SU-DHL-6 (cell line): ENCODE results near the gene ARID3B.

Experiments
- H2AFZ ChIP-seq: fragments of 200-600 bp; sonication (generic); 2 replicates; pipeline ENCODE4 v1.6.1; 2014; ENCODE audit warnings: low read depth, mild to moderate bottlenecking, moderate library complexity, mixed read lengths, antibody characterized with exemption, low read length; ENCODE audit not compliant: severe bottlenecking
- H3F3A ChIP-seq: fragments of 200-600 bp; shearing (Covaris generic); 2 replicates; pipeline ENCODE4 v1.6.0; 2016; ENCODE audit warnings: antibody characterized with exemption, mild to moderate bottlenecking; ENCODE audit not compliant: insufficient read depth
- H3K27ac ChIP-seq: fragments of 200-600 bp; sonication (generic); 2 replicates; pipeline ENCODE4 v1.5.1; 2016; ENCODE audit warnings: low read depth, mild to moderate bottlenecking, low read length, moderate library complexity, mixed read lengths
- H3K27me3 ChIP-seq: fragments of 200-600 bp; sonication (generic), shearing (Covaris generic); 2 replicates; pipeline ENCODE4 v1.6.0; 2014; ENCODE audit warnings: mild to moderate bottlenecking, low read length
- H3K36me3 ChIP-seq: fragments of 200-600 bp; sonication (generic); 2 replicates; pipeline ENCODE4 v1.6.1; 2014; ENCODE audit warnings: mild to moderate bottlenecking, low read length, mixed read lengths
- H3K4me2 ChIP-seq: fragments of 300-600, 200-600 bp; shearing (Covaris generic), sonication (generic); 2 replicates; pipeline ENCODE4 v1.6.0; 2014; ENCODE audit warnings: low read length, low read depth, mild to moderate bottlenecking; ENCODE audit not compliant: poor library complexity, severe bottlenecking
- H3K4me3 ChIP-seq: fragments of 200-600 bp; sonication (generic); 2 replicates; pipeline ENCODE4 v1.5.1; 2014; ENCODE audit warnings: antibody characterized with exemption, low read length, mild to moderate bottlenecking, mixed read lengths; ENCODE audit not compliant: insufficient read depth, poor library complexity, severe bottlenecking
- H3K79me2 ChIP-seq: fragments of 200-600 bp; sonication (generic); 2 replicates; pipeline ENCODE4 v1.6.1; 2014; ENCODE audit warnings: mild to moderate bottlenecking, low read length, moderate library complexity; ENCODE audit not compliant: insufficient read depth
- H3K9ac ChIP-seq: fragments of 200-600 bp; sonication (generic); 2 replicates; pipeline ENCODE4 v1.7.0; 2014; ENCODE audit warnings: mild to moderate bottlenecking, low read length
- H3K9me2 ChIP-seq: fragments of 200-600 bp; sonication (generic); replicated peaks from 2 replicates; pipeline ENCODE4 v1.6.1; 2014; ENCODE audit warnings: low read length; ENCODE audit not compliant: insufficient read depth
- H3K9me3 ChIP-seq: fragments of 200-600 bp; sonication (generic); 2 replicates; pipeline ENCODE4 v1.6.1; 2014; ENCODE audit warnings: low read length, mixed read lengths; ENCODE audit not compliant: insufficient read depth
- H4K20me1 ChIP-seq: fragments of 200-600 bp; sonication (generic); 2 replicates; pipeline ENCODE4 v1.6.1; 2014; ENCODE audit warnings: low read depth, mild to moderate bottlenecking, antibody characterized with exemption, low read length, moderate library complexity, mixed read lengths
- EZH2phosphoT487 ChIP-seq: fragments of 200-600 bp; sonication (generic), shearing (Covaris generic); conservative IDR thresholded peaks from 2 replicates; pipeline ENCODE4 v1.6.1; 2018; ENCODE audit warnings: mild to moderate bottlenecking, antibody characterized with exemption, low read length, moderate library complexity, mixed read lengths
- TF ChIP-seq, protein P1 (sequence below): fragments of 200-600 bp; sonication (generic); IDR thresholded peaks from one replicate; pipeline ENCODE4 v1.5.1; 2017; ENCODE audit warnings: antibody characterized with exemption, mild to moderate bottlenecking, low read length, moderate library complexity; ENCODE audit not compliant: insufficient read depth, poor library complexity, severe bottlenecking

The ARID3B gene, protein sequence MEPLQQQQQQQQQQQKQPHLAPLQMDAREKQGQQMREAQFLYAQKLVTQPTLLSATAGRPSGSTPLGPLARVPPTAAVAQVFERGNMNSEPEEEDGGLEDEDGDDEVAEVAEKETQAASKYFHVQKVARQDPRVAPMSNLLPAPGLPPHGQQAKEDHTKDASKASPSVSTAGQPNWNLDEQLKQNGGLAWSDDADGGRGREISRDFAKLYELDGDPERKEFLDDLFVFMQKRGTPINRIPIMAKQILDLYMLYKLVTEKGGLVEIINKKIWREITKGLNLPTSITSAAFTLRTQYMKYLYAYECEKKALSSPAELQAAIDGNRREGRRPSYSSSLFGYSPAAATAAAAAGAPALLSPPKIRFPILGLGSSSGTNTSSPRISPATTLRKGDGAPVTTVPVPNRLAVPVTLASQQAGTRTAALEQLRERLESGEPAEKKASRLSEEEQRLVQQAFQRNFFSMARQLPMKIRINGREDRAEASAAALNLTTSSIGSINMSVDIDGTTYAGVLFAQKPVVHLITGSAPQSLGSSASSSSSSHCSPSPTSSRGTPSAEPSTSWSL

GRCh38 chr15:74540761-74541493 lies at the start of gene ARID3B:
Gene ARID3B, plus strand, starts transcription at chr15:74541220. Its CDS starts 2,717 bp downstream, at chr15:74543937.
- Histone ChIP-seq H3K36me3 (no peaks in the 10 kb centered on the region), H3K27me3 (no peaks in the 10 kb centered on the region), H3K9me2 (no peaks in the 10 kb centered on the region), H3F3A (peaks cover 37% of the 10 kb centered on the region), H3K27ac (peak within 1 kb of the TSS; percentile 44), H3K4me2 (peak within 1 kb of the TSS; percentile 77), H4K20me1 (peaks cover 6% of the 10 kb centered on the region; the same call in 1 of the 2 replicates), H3K9me3 (no peaks in the 10 kb centered on the region), H2AFZ (peak within 1 kb of the TSS; percentile 86), H3K4me3 (peak within 1 kb of the TSS; percentile 68), H3K9ac (peak within 1 kb of the TSS; percentile 80), H3K79me2 (no peaks in the 10 kb centered on the region)
- TF ChIP-seq, protein P1, sequence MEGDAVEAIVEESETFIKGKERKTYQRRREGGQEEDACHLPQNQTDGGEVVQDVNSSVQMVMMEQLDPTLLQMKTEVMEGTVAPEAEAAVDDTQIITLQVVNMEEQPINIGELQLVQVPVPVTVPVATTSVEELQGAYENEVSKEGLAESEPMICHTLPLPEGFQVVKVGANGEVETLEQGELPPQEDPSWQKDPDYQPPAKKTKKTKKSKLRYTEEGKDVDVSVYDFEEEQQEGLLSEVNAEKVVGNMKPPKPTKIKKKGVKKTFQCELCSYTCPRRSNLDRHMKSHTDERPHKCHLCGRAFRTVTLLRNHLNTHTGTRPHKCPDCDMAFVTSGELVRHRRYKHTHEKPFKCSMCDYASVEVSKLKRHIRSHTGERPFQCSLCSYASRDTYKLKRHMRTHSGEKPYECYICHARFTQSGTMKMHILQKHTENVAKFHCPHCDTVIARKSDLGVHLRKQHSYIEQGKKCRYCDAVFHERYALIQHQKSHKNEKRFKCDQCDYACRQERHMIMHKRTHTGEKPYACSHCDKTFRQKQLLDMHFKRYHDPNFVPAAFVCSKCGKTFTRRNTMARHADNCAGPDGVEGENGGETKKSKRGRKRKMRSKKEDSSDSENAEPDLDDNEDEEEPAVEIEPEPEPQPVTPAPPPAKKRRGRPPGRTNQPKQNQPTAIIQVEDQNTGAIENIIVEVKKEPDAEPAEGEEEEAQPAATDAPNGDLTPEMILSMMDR = no peak
- no peak for TF ChIP-seq EZH2phosphoT487

DNA sequence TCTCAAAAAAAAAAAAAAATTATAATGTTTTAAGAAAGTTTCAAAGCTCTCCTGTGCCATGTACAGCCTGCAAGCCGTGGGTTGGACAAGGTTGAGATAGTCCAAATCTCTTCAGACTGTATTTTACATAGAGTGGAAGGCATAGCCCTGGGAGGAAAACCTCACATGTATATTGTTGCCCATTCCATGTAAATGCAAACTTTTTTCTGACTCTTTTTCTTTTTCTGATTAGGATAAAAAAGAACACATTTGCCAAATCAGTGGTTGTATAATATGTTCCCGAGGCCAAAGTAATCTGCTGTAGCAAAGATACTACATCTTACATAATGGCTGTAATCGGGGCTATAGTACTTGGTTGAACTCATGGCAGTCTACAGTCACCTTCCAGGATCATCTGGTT lies 44.4 kb upstream of the ARID3B start:
- H3K9me2 ChIP-seq = no peaks in the 10 kb centered on the region
- H3K4me2 ChIP-seq = no peak overlapping the region
- no peak overlapping the region for H2AFZ ChIP-seq
- H4K20me1 ChIP-seq = no peaks in the 10 kb centered on the region
- no peak for TF ChIP-seq EZH2phosphoT487
- no peak overlapping the region for H3K27ac ChIP-seq
- no peaks in the 10 kb centered on the region for H3K9me3 ChIP-seq
- no peak overlapping the region for H3K4me3 ChIP-seq
- no peaks in the 10 kb centered on the region for H3K27me3 ChIP-seq
- no peaks in the 10 kb centered on the region for H3F3A ChIP-seq
- no peaks in the 10 kb centered on the region for H3K36me3 ChIP-seq
- H3K9ac ChIP-seq = no peak overlapping the region
- no peaks in the 10 kb centered on the region for H3K79me2 ChIP-seq

DNA sequence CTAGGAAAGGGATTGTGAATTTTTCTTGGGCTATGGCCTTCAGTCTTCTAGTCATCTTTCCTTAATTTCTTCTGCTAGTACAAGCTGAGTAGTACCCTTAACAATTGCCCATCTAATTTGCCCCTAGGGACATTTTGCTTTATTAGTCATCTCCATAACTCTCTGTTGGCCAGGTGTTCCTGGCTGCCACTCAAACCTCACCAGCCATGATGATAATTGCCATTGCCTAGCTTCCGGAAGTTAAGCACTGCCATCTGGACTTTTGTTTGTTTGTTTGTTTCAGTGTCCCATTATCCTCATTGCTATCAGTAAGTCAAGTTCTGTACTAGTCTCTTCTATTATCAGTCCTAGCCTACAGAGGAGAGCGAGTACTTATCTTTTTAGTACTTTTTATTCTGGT lies 43.4 kb upstream of the ARID3B start:
- Histone ChIP-seq H2AFZ (no peak overlapping the region), H3K36me3 (no peaks in the 10 kb centered on the region), H3K27me3 (no peaks in the 10 kb centered on the region), H3K79me2 (no peaks in the 10 kb centered on the region), H3K4me2 (no peak overlapping the region), H3F3A (no peaks in the 10 kb centered on the region), H3K4me3 (no peak overlapping the region), H3K9me3 (no peaks in the 10 kb centered on the region), H3K9me2 (no peaks in the 10 kb centered on the region), H4K20me1 (no peaks in the 10 kb centered on the region), H3K27ac (no peak overlapping the region), H3K9ac (no peak overlapping the region)
- no peak for TF ChIP-seq EZH2phosphoT487
- TF ChIP-seq, protein P1 = no peak
